ENCODE measurements around the gene RASL11A.

The RASL11A gene

DNA sequence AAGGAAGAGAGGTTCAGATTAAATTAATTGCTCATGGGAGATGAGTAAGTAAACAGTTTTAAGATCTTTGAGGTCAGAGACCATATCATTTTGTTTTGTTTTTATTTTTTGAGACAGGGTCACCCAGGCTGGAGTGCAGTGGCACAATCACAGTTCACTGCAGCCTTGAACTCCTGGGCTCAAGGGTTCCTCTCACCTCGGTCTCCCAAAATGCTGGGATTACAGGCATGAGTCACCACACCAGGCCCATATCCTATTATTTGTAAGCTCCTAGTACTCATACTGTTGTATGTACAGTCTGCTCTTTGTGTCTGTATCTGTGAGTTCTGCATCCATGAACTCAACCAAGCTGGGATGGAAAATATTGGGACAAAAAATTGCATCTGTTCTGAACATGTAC is 6.0 kb upstream of the RASL11A start:
- no peak overlapping the region for H3K4me3 ChIP-seq (ENCODE audit: low read depth, low read length)
- no peak for DNase-seq (ENCODE audit: low read depth)
- TF ChIP-seq, protein P1, sequence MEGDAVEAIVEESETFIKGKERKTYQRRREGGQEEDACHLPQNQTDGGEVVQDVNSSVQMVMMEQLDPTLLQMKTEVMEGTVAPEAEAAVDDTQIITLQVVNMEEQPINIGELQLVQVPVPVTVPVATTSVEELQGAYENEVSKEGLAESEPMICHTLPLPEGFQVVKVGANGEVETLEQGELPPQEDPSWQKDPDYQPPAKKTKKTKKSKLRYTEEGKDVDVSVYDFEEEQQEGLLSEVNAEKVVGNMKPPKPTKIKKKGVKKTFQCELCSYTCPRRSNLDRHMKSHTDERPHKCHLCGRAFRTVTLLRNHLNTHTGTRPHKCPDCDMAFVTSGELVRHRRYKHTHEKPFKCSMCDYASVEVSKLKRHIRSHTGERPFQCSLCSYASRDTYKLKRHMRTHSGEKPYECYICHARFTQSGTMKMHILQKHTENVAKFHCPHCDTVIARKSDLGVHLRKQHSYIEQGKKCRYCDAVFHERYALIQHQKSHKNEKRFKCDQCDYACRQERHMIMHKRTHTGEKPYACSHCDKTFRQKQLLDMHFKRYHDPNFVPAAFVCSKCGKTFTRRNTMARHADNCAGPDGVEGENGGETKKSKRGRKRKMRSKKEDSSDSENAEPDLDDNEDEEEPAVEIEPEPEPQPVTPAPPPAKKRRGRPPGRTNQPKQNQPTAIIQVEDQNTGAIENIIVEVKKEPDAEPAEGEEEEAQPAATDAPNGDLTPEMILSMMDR (IDR thresholded peaks at IDR 0.05; ENCODE audit: insufficient read depth, low read depth, low read length, missing control alignments), result no peak

DNA sequence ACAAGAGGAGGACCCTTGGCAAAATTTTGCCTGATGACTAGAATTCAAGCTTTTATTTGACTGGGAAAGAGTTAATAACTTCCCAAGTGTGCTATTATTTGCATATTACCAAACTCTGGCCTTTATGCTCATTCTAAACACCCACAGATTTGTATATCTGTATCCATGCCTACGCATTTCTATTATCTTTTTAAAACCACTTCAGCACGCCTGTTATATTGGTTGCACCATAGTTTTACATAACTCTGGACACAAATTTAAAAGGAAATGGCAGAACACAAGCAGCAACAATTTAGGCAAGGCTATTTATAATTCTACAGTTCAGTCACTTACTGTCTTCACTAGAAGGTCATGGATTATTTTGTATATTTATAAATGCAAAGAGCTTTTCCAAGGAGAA is 3.7 kb upstream of the RASL11A start:
- TF ChIP-seq, protein P1 (IDR thresholded peaks at IDR 0.05; ENCODE audit: insufficient read depth, low read depth, low read length, missing control alignments), result no peak
- H3K4me3 ChIP-seq (ENCODE audit: low read depth, low read length), result no peak overlapping the region
- DNase-seq (ENCODE audit: low read depth), result no peak

DNA sequence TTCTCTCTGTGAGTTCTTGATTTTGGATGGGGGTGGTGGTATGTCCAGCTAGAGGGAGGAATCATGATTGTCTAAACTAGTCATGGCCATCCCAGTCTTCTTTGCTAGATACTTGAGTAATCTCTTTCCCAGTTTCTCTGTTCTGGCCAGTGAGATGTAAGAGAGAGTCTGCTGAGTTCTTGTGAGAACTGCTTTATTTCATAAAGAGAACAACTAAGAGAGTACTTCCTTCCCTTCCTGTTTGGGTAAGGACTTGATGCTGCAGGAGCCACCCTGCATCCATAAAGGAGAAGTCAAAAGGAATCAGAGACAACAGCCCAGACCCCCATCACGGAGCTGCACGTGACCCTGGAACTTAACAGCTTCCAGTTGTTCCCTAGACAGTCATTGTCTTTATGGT is 3.0 kb upstream of the RASL11A start:
- TF ChIP-seq, protein P1 (IDR thresholded peaks at IDR 0.05; ENCODE audit: insufficient read depth, low read depth, low read length, missing control alignments), result no peak
- DNase-seq (ENCODE audit: low read depth), result no peak
- H3K4me3 ChIP-seq (ENCODE audit: low read depth, low read length), result no peak overlapping the region

DNA sequence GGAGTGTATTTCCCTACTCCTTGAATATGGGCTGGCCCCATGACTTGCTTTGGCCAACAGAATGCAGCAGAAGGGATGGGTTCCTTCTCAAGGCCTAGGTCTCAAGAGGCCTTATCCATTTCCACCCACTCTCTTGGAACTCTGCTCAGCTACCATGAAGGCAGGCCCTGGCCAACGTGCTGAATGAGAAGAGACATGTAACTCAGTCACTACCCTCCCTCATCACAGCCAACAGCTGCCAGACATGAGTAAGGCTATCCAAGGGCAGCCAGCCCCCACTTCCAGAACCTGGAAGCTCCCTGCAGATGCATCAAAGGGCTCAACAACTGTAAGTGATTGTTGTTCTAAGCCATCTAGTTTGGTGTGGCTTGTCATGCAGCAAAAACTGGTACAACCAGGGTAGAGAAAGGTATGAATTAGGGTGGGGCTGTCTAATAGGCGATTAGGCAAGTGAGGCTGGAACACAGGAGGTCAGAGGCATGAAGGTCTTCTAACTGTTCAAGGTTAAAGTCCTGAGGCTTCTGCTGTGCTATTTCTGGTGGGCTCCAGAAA is 1.4 kb upstream of the RASL11A start:
- TF ChIP-seq, protein P1 (IDR thresholded peaks at IDR 0.05; ENCODE audit: insufficient read depth, low read depth, low read length, missing control alignments), result no peak
- no peak for DNase-seq (ENCODE audit: low read depth)
- H3K4me3 ChIP-seq (ENCODE audit: low read depth, low read length), result no peak overlapping the region

DNA sequence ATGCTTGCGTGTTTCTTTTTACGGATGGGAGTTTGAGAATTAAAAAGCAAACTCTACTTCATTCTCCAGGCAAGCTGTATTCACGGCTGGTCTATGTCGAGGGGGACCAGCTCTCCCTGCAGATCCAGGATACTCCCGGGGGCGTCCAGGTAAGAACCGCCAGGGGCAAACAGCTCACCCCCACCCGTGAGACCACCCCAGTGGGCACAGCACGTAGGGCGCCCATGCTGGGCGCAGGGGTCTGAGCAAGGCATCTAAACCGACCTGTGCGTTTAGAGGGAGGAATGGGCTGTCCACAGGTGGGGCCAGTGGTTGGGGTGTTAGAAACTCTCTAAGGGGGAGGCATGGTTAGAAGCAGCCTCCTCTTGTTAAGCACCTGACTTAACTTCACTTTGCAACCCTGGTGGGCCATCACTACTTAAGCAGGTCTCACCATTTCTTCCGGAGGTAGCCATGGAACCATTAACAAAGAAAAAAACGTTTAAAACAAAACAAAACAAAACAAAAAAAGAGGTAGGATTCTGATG is 1.0 kb downstream of the RASL11A start:
- H3K4me3 ChIP-seq (ENCODE audit: low read depth, low read length), result no peak overlapping the region
- TF ChIP-seq, protein P1 (IDR thresholded peaks at IDR 0.05; ENCODE audit: insufficient read depth, low read depth, low read length, missing control alignments), result no peak
- DNase-seq (ENCODE audit: low read depth), result no peak

DNA sequence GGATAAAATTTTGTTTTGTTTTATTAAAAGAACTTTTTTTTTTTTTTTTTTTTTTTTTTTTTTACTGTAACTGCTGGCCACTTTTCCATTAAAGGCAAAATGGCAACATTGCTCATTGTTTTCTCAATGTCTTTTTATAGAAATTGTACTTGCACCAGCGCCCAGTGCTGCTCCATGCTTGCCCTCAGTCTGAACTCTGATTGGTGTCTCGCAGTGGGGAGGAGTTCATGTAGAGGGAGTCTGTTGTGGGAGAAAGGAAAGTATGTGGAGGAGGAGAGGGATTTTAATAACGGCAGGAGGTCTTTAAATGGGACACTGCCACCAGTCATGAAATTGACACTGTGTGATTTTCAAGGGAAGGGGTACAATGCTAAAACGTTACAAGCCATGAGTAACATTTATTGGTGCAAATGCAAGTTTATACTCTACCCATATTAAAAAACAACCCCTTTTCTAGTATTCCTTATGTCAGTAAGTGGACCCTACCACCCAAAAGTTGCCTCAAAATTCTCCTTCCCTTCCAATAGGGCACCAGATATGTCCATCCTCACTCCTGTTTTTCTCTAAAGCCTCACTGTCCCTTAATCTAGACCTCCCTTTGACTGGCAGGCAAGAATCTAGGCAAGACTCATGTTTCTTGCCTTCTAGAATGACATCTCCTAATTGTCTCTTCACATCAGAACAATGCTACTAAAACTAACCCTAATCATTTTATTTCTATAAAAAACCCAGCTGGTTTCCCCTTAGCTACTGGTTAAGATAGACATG is 3.2 kb downstream of the RASL11A start:
- DNase-seq (ENCODE audit: low read depth), result no peak
- H3K4me3 ChIP-seq (ENCODE audit: low read depth, low read length), result no peak overlapping the region
- TF ChIP-seq, protein P1 (IDR thresholded peaks at IDR 0.05; ENCODE audit: insufficient read depth, low read depth, low read length, missing control alignments), result no peak

Measured in GM12865 (cell line).